Peyer's patch (tissue), 4 donors: Measurements from ENCODE around the gene PTPN4.

Source experiments
- POLR2A ChIP-seq, 2 donors: fragments of 450-650 bp; IDR thresholded peaks; one replicate each; pipeline ENCODE4 v1.5.1; 2017; ENCODE audit warnings: antibody characterized with exemption in 2 of 2, mild to moderate bottlenecking in 2 of 2, moderate library complexity in 2 of 2
- TF ChIP-seq, protein P1 (sequence below), 6 experiments: fragments of 450-650 bp in 4 of 6; fragments of 200-600 bp in 2 of 6; sonication (generic) in 1 of 6; IDR thresholded peaks; one replicate each; pipeline ENCODE4 v1.5.1; 2017 to 2019; ENCODE audit warnings: antibody characterized with exemption in 6 of 6, mild to moderate bottlenecking in 3 of 6, moderate library complexity in 1 of 6

DNA sequence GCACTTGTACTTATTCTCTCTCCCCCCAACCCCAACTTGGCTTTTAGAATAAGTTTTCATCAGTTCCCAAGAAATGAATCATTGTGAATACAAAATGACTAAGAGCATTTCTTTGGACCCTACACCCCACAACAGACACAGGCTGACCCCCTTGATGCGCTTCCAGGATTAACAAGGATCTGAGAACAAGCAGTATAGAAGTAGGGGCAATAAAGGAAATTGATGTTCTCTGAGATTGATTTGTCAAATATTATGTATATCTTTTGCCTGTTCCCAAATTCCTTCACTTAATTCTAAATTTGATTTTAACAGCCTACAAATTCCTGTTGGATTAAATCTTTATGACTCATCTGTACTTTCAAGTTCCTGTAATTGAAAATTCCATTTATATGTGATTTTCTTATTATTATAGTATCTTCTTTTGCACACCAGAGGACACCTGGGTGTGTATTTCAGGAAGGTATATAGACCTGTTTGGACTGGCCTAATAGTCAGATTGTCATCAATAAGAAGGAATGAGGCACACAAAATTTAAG lies 10.2 kb upstream of the PTPN4 start:
- TF ChIP-seq POLR2A (IDR thresholded peaks at IDR 0.05), result no peak
- TF ChIP-seq, protein P1, sequence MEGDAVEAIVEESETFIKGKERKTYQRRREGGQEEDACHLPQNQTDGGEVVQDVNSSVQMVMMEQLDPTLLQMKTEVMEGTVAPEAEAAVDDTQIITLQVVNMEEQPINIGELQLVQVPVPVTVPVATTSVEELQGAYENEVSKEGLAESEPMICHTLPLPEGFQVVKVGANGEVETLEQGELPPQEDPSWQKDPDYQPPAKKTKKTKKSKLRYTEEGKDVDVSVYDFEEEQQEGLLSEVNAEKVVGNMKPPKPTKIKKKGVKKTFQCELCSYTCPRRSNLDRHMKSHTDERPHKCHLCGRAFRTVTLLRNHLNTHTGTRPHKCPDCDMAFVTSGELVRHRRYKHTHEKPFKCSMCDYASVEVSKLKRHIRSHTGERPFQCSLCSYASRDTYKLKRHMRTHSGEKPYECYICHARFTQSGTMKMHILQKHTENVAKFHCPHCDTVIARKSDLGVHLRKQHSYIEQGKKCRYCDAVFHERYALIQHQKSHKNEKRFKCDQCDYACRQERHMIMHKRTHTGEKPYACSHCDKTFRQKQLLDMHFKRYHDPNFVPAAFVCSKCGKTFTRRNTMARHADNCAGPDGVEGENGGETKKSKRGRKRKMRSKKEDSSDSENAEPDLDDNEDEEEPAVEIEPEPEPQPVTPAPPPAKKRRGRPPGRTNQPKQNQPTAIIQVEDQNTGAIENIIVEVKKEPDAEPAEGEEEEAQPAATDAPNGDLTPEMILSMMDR (IDR thresholded peaks at IDR 0.05), result no peak
